ENCODE measurements around the gene SLC9A8.

Gene SLC9A8

DNA sequence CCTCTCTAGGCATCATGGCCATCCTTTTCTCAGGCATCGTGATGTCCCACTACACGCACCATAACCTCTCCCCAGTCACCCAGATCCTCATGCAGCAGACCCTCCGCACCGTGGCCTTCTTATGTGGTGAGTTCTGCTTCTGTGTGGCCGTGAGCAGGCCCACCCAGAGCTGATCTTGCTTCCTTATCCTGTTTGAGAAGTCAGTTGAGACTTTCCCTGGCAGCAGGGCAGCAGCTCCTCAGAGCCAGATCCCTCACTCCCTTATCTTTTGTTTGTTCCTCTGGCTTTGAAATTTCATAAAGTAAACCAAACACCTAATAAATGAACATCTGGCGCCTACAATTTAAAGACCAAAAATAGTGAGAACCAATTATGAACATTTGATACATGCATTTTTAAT is 62.1 kb downstream of the SLC9A8 start:
- DNase-seq (ENCODE audit: low read depth) = no peak
- TF ChIP-seq, protein P1, sequence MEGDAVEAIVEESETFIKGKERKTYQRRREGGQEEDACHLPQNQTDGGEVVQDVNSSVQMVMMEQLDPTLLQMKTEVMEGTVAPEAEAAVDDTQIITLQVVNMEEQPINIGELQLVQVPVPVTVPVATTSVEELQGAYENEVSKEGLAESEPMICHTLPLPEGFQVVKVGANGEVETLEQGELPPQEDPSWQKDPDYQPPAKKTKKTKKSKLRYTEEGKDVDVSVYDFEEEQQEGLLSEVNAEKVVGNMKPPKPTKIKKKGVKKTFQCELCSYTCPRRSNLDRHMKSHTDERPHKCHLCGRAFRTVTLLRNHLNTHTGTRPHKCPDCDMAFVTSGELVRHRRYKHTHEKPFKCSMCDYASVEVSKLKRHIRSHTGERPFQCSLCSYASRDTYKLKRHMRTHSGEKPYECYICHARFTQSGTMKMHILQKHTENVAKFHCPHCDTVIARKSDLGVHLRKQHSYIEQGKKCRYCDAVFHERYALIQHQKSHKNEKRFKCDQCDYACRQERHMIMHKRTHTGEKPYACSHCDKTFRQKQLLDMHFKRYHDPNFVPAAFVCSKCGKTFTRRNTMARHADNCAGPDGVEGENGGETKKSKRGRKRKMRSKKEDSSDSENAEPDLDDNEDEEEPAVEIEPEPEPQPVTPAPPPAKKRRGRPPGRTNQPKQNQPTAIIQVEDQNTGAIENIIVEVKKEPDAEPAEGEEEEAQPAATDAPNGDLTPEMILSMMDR (IDR thresholded peaks at IDR 0.05; ENCODE audit: insufficient read depth, low read depth, low read length, missing control alignments) = no peak
- H3K4me3 ChIP-seq (ENCODE audit: low read depth, low read length) = no peak overlapping the region

DNA sequence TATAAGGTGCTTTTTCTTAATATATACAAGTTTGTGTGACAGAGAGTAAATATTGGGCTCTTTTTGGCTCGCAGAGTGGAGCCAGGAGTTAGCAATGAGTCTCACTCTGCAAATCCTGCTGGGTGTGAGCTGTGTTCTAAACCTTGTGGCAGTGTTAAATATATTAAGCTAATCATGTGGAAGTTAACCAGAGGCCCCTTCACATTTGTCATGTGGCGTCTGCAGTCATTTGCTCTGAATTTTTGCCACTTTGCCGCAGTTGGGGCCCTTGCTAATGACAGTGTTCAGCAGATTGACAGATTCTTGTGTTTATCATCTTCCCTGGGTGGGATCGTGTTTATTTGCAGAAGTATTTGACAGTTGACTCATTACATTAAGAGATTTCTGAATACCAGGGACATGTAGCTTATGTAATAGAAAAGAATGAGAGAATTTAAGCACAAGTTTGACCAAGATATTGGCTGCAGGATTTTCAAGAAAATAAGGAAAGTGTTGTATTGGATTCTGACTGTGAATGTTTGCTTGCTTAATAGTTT is 64.8 kb downstream of the SLC9A8 start:
- TF ChIP-seq, protein P1 (IDR thresholded peaks at IDR 0.05; ENCODE audit: insufficient read depth, low read depth, low read length, missing control alignments) = no peak
- DNase-seq (ENCODE audit: low read depth) = no peak
- no peak overlapping the region for H3K4me3 ChIP-seq (ENCODE audit: low read depth, low read length)

DNA sequence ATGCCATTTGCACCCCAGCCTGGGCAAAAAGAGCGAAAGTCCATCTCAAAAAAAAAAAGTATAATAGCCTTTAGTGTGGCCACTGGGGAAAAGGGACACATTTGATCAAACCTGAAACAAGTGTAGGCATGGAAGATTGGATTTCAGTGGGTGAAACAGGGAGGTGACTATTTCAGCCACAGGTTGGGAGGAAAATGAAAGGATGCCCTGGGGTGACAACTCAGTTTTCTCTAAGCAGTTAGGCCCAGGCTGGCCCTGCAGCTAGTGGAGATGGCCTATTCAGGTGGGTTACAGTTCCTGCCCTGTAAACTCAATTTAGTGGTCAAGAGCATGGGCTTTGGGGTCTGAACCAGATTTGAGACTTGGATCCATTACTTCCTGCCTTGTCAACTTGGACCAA is 66.3 kb downstream of the SLC9A8 start:
- TF ChIP-seq, protein P1 (IDR thresholded peaks at IDR 0.05; ENCODE audit: insufficient read depth, low read depth, low read length, missing control alignments) = no peak
- no peak for DNase-seq (ENCODE audit: low read depth)
- no peak overlapping the region for H3K4me3 ChIP-seq (ENCODE audit: low read depth, low read length)

DNA sequence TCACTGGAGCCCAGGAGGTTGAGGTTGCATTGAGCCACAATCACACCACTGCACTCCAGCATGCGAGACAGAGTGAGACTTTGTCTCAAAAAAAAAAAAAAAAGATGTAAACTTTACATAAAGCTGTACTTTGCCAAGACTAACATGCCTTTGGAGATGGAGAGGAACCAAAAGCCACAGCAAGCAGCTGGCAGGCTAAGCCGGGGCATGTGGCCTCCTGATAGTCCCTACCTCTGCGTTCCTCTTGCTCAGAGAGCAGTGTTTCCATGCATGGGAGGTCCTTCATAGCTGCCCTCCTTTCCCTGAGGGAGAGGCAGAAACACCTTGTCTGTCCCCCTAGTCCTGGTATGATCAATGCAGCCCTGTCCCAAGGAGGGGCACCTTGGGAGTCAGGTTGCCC is 67.5 kb downstream of the SLC9A8 start:
- H3K4me3 ChIP-seq (ENCODE audit: low read depth, low read length) = no peak overlapping the region
- TF ChIP-seq, protein P1 (IDR thresholded peaks at IDR 0.05; ENCODE audit: insufficient read depth, low read depth, low read length, missing control alignments) = no peak

DNA sequence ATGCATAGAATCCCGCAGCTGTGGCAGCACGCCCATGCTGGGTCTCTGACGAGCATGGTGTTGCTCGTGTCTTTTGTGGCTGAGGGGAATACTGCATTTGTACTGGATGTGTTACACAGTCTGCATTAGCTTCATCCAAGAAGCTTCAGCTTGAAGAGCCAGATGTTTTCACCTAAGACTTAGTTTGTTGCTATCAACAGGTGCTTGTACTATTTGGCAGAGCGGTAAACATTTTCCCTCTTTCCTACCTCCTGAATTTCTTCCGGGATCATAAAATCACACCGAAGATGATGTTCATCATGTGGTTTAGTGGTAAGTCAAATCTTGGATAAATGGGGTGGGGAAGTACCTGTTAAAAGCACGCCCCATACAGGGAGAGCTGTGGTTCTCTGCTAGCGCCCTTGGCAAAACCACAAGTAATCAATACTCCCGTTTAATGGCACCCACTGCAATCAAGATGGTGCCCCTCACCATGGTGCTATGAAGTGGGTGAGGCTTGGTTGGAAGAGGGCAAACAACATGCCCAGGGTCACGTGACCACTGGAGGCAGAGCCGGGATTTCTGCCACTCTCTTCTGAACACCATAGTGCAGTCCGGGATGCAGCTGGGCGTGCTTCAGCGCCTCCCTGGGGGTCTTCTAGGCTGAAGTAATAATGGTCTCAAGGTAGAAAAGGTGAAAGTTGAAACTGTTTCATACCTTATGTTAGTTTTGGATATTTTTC is 68.3 kb downstream of the SLC9A8 start:
- H3K4me3 ChIP-seq (ENCODE audit: low read depth, low read length) = no peak overlapping the region
- DNase-seq (ENCODE audit: low read depth) = no peak
- TF ChIP-seq, protein P1 (IDR thresholded peaks at IDR 0.05; ENCODE audit: insufficient read depth, low read depth, low read length, missing control alignments) = no peak

More for the DNA sequence above, 67.5 kb downstream of the SLC9A8 start:
- no peak for DNase-seq (ENCODE audit: low read depth)

DNA sequence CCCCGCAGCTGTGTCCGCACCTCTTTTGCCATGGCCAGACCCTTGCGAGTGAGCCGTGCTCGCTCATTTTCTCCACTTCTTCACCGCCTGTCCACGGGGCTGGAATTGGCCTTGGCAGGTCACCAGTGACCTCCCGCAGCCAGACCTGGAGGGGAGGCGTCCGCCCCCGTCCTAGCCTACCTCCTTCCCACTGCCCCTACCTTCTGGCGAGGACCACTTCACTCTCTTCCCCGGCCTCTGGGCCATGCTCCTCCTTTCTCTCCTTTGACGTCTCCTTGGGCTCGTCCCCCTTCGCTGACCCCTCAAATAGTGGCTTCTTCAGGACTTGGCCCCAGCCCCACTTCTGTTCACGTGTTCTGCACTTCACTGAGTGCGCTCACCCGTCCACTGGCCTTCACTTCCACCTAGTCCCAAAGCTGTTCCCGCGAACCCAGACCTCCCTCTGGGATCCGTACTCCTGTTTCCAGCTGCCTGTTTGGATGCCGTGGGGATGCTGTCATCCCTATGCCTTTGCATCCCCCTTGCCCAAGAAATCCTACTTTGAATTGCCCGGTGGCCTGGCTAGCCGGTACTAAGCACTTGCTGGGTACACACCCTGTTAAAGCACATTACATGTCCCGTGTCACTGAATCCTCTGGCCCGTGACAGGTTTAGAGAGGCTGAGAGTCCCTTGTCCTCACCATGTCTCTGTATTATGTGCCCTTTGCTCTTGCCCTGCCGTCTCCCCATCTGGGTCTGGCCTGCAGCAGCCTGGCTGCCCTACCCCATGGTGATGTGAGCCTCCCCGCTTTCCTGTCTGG is 69.7 kb downstream of the SLC9A8 start:
- TF ChIP-seq, protein P1 (IDR thresholded peaks at IDR 0.05; ENCODE audit: insufficient read depth, low read depth, low read length, missing control alignments) = no peak
- DNase-seq (ENCODE audit: low read depth) = no peak
- H3K4me3 ChIP-seq (ENCODE audit: low read depth, low read length) = no peak overlapping the region

Data from GM12865 (cell line).